Measurements from ENCODE around the gene FCRLB. TPM values are rescaled to one million over a fixed set of nuclear protein-coding genes. Genes with fewer than 3 reads are reported as not detected.

The FCRLB gene
- total RNA-seq, 4 donors from 2014 or later, result 0.15 to 0.81 (median 0.23) TPM; not detected in 1

- no peaks in the 10 kb centered on the region for H3K36me3 ChIP-seq
- TF ChIP-seq POLR2AphosphoS5 (IDR thresholded peaks at IDR 0.05) (no peak), EP300 (IDR thresholded peaks at IDR 0.05) (no peak)
- WGBS, 2 donors (ENCODE audit: low coverage in 1 of 2), result 33% methylated on average over 1 of the region's 8 CpGs; no CpG with 5 or more reads in 1 of the 2 donors
These were observed 19.1 kb upstream of the FCRLB start for GRCh38 chr1:161702250-161702649.

GRCh38 chr1:161705537-161705936, 15.8 kb upstream of the FCRLB start:
- no peak for TF ChIP-seq EP300 (IDR thresholded peaks at IDR 0.05)
- no peak for ATAC-seq
- WGBS, 2 donors (ENCODE audit: low coverage in 1 of 2), result 81 to 83% methylated on average over 3 of the region's 4 CpGs
- no peak overlapping the region for H3K4me3 ChIP-seq
- H3K27me3 ChIP-seq, result peaks cover 8% of the 10 kb centered on the region
- no peaks in the 10 kb centered on the region for H3K36me3 ChIP-seq
- H3K27ac ChIP-seq, result no peak overlapping the region
- H3K9me3 ChIP-seq, result no peaks in the 10 kb centered on the region
- H3K4me1 ChIP-seq, result no peaks in the 10 kb centered on the region

More at GRCh38 chr1:161702250-161702649, 19.1 kb upstream of the FCRLB start:
- Histone ChIP-seq H3K27me3 (peaks cover 5% of the 10 kb centered on the region), H3K27ac (no peak overlapping the region), H3K4me3 (no peak overlapping the region), H3K4me1 (no peaks in the 10 kb centered on the region), H3K9me3 (no peaks in the 10 kb centered on the region)
- ATAC-seq, result no peak

GRCh38 chr1:161706113-161706481, 15.2 kb upstream of the FCRLB start:
- H3K36me3 ChIP-seq, result no peaks in the 10 kb centered on the region
- ATAC-seq, result no peak

GRCh38 chr1:161706482-161707347, 14.6 kb upstream of the FCRLB start, which contains the start of gene FCRLA:
Gene FCRLA (plus strand): TSS chr1:161707229. CDS start chr1:161707265, 36 bp downstream.
- no peaks in the 10 kb centered on the region for H3K36me3 ChIP-seq
- no peak for ATAC-seq
- H3K9me3 ChIP-seq, result no peaks in the 10 kb centered on the region
- no peaks in the 10 kb centered on the region for H3K4me1 ChIP-seq
- no peak within 1 kb of the TSS for H3K27ac ChIP-seq
- H3K4me3 ChIP-seq, result no peak within 1 kb of the TSS
- TF ChIP-seq CTCF (IDR thresholded peaks at IDR 0.05) (no peak), POLR2A (IDR thresholded peaks at IDR 0.05) (no peak), EP300 (IDR thresholded peaks at IDR 0.05) (no peak), POLR2AphosphoS5 (IDR thresholded peaks at IDR 0.05) (no peak)
- peaks cover 15% of the 10 kb centered on the region for H3K27me3 ChIP-seq
- 33 to 60% methylated on average over 3 of the region's 4 CpGs for WGBS, 2 donors (ENCODE audit: low coverage in 1 of 2)

More at GRCh38 chr1:161706113-161706481, 15.2 kb upstream of the FCRLB start:
- Histone ChIP-seq H3K27me3 (peaks cover 14% of the 10 kb centered on the region), H3K4me1 (no peaks in the 10 kb centered on the region), H3K9me3 (no peaks in the 10 kb centered on the region), H3K4me3 (no peak overlapping the region), H3K27ac (no peak overlapping the region)
- WGBS, 2 donors (ENCODE audit: low coverage in 1 of 2), result 63% methylated on average over 2 of the region's 3 CpGs; no CpG with 5 or more reads in 1 of the 2 donors
- no peak for TF ChIP-seq POLR2A (IDR thresholded peaks at IDR 0.05)
- TF ChIP-seq CTCF (IDR thresholded peaks at IDR 0.05), result no peak
- no peak for TF ChIP-seq POLR2AphosphoS5 (IDR thresholded peaks at IDR 0.05)
- TF ChIP-seq EP300 (IDR thresholded peaks at IDR 0.05), result no peak

GRCh38 chr1:161707503-161707902, 13.8 kb upstream of the FCRLB start:
- H3K9me3 ChIP-seq, result no peaks in the 10 kb centered on the region
- no peak for ATAC-seq
- TF ChIP-seq POLR2A (IDR thresholded peaks at IDR 0.05) (no peak), CTCF (IDR thresholded peaks at IDR 0.05) (no peak), POLR2AphosphoS5 (IDR thresholded peaks at IDR 0.05) (no peak), EP300 (IDR thresholded peaks at IDR 0.05) (no peak)
- H3K27ac ChIP-seq, result no peak overlapping the region
- H3K36me3 ChIP-seq, result no peaks in the 10 kb centered on the region
- H3K4me1 ChIP-seq, result no peaks in the 10 kb centered on the region
- H3K27me3 ChIP-seq, result peaks cover 23% of the 10 kb centered on the region
- WGBS, 2 donors (ENCODE audit: low coverage in 1 of 2), result 86 to 95% methylated on average over 2 of the region's 2 CpGs
- no peak overlapping the region for H3K4me3 ChIP-seq

- TF ChIP-seq POLR2AphosphoS5 (IDR thresholded peaks at IDR 0.05) (no peak), CTCF (IDR thresholded peaks at IDR 0.05) (no peak)
- Histone ChIP-seq H3K4me1 (no peaks in the 10 kb centered on the region), H3K4me3 (no peak overlapping the region), H3K27ac (no peak overlapping the region), H3K9me3 (no peaks in the 10 kb centered on the region), H3K27me3 (peaks cover 23% of the 10 kb centered on the region), H3K36me3 (no peaks in the 10 kb centered on the region)
- 56 to 84% methylated on average over 3 of the region's 4 CpGs for WGBS, 2 donors (ENCODE audit: low coverage in 1 of 2)
- ATAC-seq, result no peak
These were observed 12.0 kb upstream of the FCRLB start for GRCh38 chr1:161709373-161709772.
